GM12891 (cell line): ENCODE measurements around the gene ZFY.

Experiments used
- DNase-seq: peaks from one replicate; pipeline ENCODE4 v3.0.0; 2011; ENCODE audit warnings: low spot score; ENCODE audit not compliant: insufficient read length
- FAIRE-seq: peaks from 2 replicates; lab custom pipeline; 2011; peaks lifted over from hg19 to GRCh38; lab: Jason Lieb, UNC
- PAX5 ChIP-seq: IDR thresholded peaks from 2 replicates; pipeline ENCODE4 v1.6.1; 2011; ENCODE audit warnings: low read length, moderate library complexity, mild to moderate bottlenecking; ENCODE audit not compliant: insufficient read depth, severe bottlenecking
- POLR2A ChIP-seq: IDR thresholded peaks from 2 replicates; pipeline ENCODE4 v1.6.1; 2011; ENCODE audit warnings: low read depth, low read length, control low read depth
- POLR2AphosphoS5 ChIP-seq: IDR thresholded peaks from 2 replicates; pipeline ENCODE4 v1.6.1; 2011; ENCODE audit warnings: low read depth, low read length, control low read depth
- POU2F2 ChIP-seq: IDR thresholded peaks from 2 replicates; pipeline ENCODE4 v1.6.1; 2011; ENCODE audit warnings: low read depth, mild to moderate bottlenecking, control low read depth, low read length, moderate library complexity
- SPI1 ChIP-seq: IDR thresholded peaks from 2 replicates; pipeline ENCODE4 v1.6.1; 2011; ENCODE audit warnings: low read depth, low read length, control low read depth
- TAF1 ChIP-seq: IDR thresholded peaks from 2 replicates; pipeline ENCODE4 v1.6.1; 2011; ENCODE audit warnings: low read depth, low read length, control low read depth

ZFY gene

GRCh38 chrY:3007967-3008366, 72.8 kb downstream of the ZFY start:
- FAIRE-seq (no peak), DNase-seq (no peak)
- TF ChIP-seq SPI1 (no peak), POLR2A (no peak), TAF1 (no peak), POU2F2 (no peak), PAX5 (no peak), POLR2AphosphoS5 (no peak)

GRCh38 chrY:3012226-3012625, 77.0 kb downstream of the ZFY start:
- FAIRE-seq (no peak), DNase-seq (no peak)
- TF ChIP-seq SPI1: no peak
- no peak for TF ChIP-seq POLR2A
- TF ChIP-seq TAF1: no peak
- no peak for TF ChIP-seq PAX5
- no peak for TF ChIP-seq POU2F2
- no peak for TF ChIP-seq POLR2AphosphoS5

GRCh38 chrY:3016594-3016993, 81.4 kb downstream of the ZFY start:
- FAIRE-seq (peak; percentile 56), DNase-seq (no peak)
- TF ChIP-seq SPI1: peak; percentile 89
- no peak for TF ChIP-seq POLR2A

- no peak for DNase-seq
- FAIRE-seq: no peak
- no peak for TF ChIP-seq POLR2A
- no peak for TF ChIP-seq PAX5
- no peak for TF ChIP-seq POU2F2
- TF ChIP-seq TAF1: no peak
- TF ChIP-seq SPI1: no peak
- no peak for TF ChIP-seq POLR2AphosphoS5
Measured at GRCh38 chrY:3018546-3018945, 83.4 kb downstream of the ZFY start.

- DNase-seq: no peak
- TF ChIP-seq POU2F2: peak; percentile 95
- no peak for TF ChIP-seq POLR2AphosphoS5
- peak; percentile 94 for FAIRE-seq
Measured at GRCh38 chrY:3019584-3019983, 84.4 kb downstream of the ZFY start.

GRCh38 chrY:3021176-3021575, 86.0 kb downstream of the ZFY start:
- TF ChIP-seq POLR2AphosphoS5 (no peak), PAX5 (no peak), POLR2A (no peak), TAF1 (no peak), POU2F2 (no peak), SPI1 (no peak)
- DNase-seq (no peak), FAIRE-seq (peak; percentile 88)

- FAIRE-seq: peak; percentile 85
- no peak for DNase-seq
- TF ChIP-seq TAF1 (no peak), POU2F2 (no peak), PAX5 (no peak), POLR2AphosphoS5 (no peak), POLR2A (no peak), SPI1 (no peak)
Measured at GRCh38 chrY:3023606-3024005, 88.4 kb downstream of the ZFY start.

- no peak for TF ChIP-seq POLR2A
- no peak for TF ChIP-seq POLR2AphosphoS5
- no peak for TF ChIP-seq PAX5
- no peak for TF ChIP-seq TAF1
- TF ChIP-seq POU2F2: no peak
- no peak for TF ChIP-seq SPI1
- FAIRE-seq (no peak), DNase-seq (no peak)
Measured at GRCh38 chrY:3025357-3025756, 90.2 kb downstream of the ZFY start.
